ENCODE results near the gene VIL1.

VIL1 gene

DNA sequence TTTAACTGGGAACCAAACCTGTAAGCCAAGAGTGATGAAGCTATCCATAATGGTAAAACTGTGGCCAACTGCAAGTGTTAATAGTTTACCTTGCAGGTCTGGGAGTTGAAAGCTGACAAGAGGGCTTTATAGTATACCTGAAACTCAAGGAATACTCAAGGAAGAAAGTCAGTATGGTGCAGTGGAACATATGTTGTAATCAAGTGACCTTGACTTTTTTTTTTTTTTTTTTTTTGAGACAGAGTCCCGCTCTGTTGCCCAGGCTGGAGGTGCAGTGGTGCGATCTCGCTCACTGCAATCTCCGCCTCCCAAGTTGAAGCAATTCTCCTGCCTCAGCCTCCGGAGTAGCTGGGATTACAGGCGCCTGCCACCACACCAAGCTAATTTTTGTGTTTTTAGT lies 27.6 kb downstream of the VIL1 start:
- ChIA-PET CTCF (no interaction called here), POLR2A (interaction anchor here (1.0 kb wide), 1 partner anchor 45 kb away, joined by 3 read pairs; no protein-coding TSS in a partner anchor)
- no peak for DNase-seq (ENCODE audit: extremely low spot score)
- TF ChIP-seq LEF1 (IDR thresholded peaks at IDR 0.05; ENCODE audit: borderline replicate concordance): no peak
- TF ChIP-seq PKNOX1 (IDR thresholded peaks at IDR 0.05): no peak
- no peak for TF ChIP-seq ELF4 (IDR thresholded peaks at IDR 0.05)
- TF ChIP-seq SUZ12 (IDR thresholded peaks at IDR 0.05): no peak

GRCh38 chr2:218447072-218447471 lies 28.1 kb downstream of the VIL1 start:
- DNase-seq (ENCODE audit: extremely low spot score): no peak
- TF ChIP-seq ARNT (IDR thresholded peaks at IDR 0.05): no peak
- TF ChIP-seq FOXA1 (IDR thresholded peaks at IDR 0.05): no peak
- no peak for TF ChIP-seq HDGF (IDR thresholded peaks at IDR 0.05; ENCODE audit: borderline replicate concordance)
- no peak for TF ChIP-seq NFRKB (IDR thresholded peaks at IDR 0.05)
- no peak for TF ChIP-seq FOXK2 (IDR thresholded peaks at IDR 0.05)
- no peak for TF ChIP-seq BHLHE40 (IDR thresholded peaks at IDR 0.05; ENCODE audit: borderline replicate concordance)
- no peak for TF ChIP-seq TARDBP (IDR thresholded peaks at IDR 0.05)
- no peak for TF ChIP-seq PKNOX1 (IDR thresholded peaks at IDR 0.05)
- no peak for TF ChIP-seq SUZ12 (IDR thresholded peaks at IDR 0.05)
- no peak for TF ChIP-seq ELF4 (IDR thresholded peaks at IDR 0.05)
- TF ChIP-seq LEF1 (IDR thresholded peaks at IDR 0.05; ENCODE audit: borderline replicate concordance): no peak
- TF ChIP-seq CTBP1 (IDR thresholded peaks at IDR 0.05; ENCODE audit: borderline replicate concordance): no peak
- no peak for TF ChIP-seq L3MBTL2 (conservative IDR thresholded peaks at IDR 0.05)
- CTCF ChIA-PET: no interaction called here
- POLR2A ChIA-PET: interaction anchor here (1.0 kb wide), 1 partner anchor 46 kb away, joined by 3 read pairs; no protein-coding TSS in a partner anchor

- CTCF ChIA-PET: no interaction called here
- DNase-seq (ENCODE audit: extremely low spot score): no peak
- POLR2A ChIA-PET: no interaction called here
- TF ChIP-seq TARDBP (IDR thresholded peaks at IDR 0.05) (no peak), HDGF (IDR thresholded peaks at IDR 0.05; ENCODE audit: borderline replicate concordance) (no peak)
These were observed 30.0 kb downstream of the VIL1 start for GRCh38 chr2:218448934-218449333.

DNA sequence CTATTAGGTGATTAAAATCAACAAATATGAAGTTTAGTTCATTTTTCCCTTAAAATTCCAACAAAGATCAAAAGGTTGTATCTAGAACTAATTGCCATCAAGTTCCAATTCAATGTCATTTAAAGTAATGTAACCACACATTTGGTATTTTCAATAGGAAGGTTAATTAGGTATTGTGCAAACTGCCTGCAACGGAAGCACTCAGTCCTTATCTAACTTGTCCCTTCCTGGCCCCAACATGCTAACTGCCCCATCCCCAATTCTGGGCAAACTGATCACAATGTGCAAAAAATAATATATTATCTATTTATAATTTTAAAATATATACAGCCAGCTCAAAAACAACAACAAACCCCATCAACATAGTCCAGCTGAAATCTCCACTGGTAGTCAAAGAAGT lies 33.2 kb downstream of the VIL1 start:
- no peak for DNase-seq (ENCODE audit: extremely low spot score)
- ChIA-PET POLR2A (no interaction called here), CTCF (no interaction called here)
- TF ChIP-seq SUZ12 (IDR thresholded peaks at IDR 0.05): no peak
- TF ChIP-seq L3MBTL2 (conservative IDR thresholded peaks at IDR 0.05): no peak
- TF ChIP-seq CTBP1 (IDR thresholded peaks at IDR 0.05; ENCODE audit: borderline replicate concordance): no peak
- TF ChIP-seq FOXK2 (IDR thresholded peaks at IDR 0.05): no peak
- TF ChIP-seq TARDBP (IDR thresholded peaks at IDR 0.05): no peak
- no peak for TF ChIP-seq ELF4 (IDR thresholded peaks at IDR 0.05)
- no peak for TF ChIP-seq FOXA1 (IDR thresholded peaks at IDR 0.05)
- no peak for TF ChIP-seq LEF1 (IDR thresholded peaks at IDR 0.05; ENCODE audit: borderline replicate concordance)
- TF ChIP-seq ZNF384 (IDR thresholded peaks at IDR 0.05): no peak
- no peak for TF ChIP-seq ARNT (IDR thresholded peaks at IDR 0.05)
- no peak for TF ChIP-seq SP1 (IDR thresholded peaks at IDR 0.05)
- no peak for TF ChIP-seq FOXM1 (IDR thresholded peaks at IDR 0.05; ENCODE audit: borderline replicate concordance)
- no peak for TF ChIP-seq NFRKB (IDR thresholded peaks at IDR 0.05)
- no peak for TF ChIP-seq PKNOX1 (IDR thresholded peaks at IDR 0.05)
- TF ChIP-seq BHLHE40 (IDR thresholded peaks at IDR 0.05; ENCODE audit: borderline replicate concordance): no peak
- TF ChIP-seq HDGF (IDR thresholded peaks at IDR 0.05; ENCODE audit: borderline replicate concordance): no peak

- no peak for DNase-seq (ENCODE audit: extremely low spot score)
- CTCF ChIA-PET: no interaction called here
- TF ChIP-seq FOXA1 (IDR thresholded peaks at IDR 0.05) (no peak), TARDBP (IDR thresholded peaks at IDR 0.05) (no peak), SUZ12 (IDR thresholded peaks at IDR 0.05) (no peak), LEF1 (IDR thresholded peaks at IDR 0.05; ENCODE audit: borderline replicate concordance) (no peak), ARNT (IDR thresholded peaks at IDR 0.05) (no peak)
- POLR2A ChIA-PET: no interaction called here
These were observed 37.9 kb downstream of the VIL1 start for GRCh38 chr2:218456849-218457248.

- no peak for TF ChIP-seq ELF4 (IDR thresholded peaks at IDR 0.05)
- no peak for TF ChIP-seq ARNT (IDR thresholded peaks at IDR 0.05)
- TF ChIP-seq SUZ12 (IDR thresholded peaks at IDR 0.05): no peak
- TF ChIP-seq LEF1 (IDR thresholded peaks at IDR 0.05; ENCODE audit: borderline replicate concordance): no peak
- no peak for TF ChIP-seq ZNF384 (IDR thresholded peaks at IDR 0.05)
- no peak for TF ChIP-seq FOXA1 (IDR thresholded peaks at IDR 0.05)
- no peak for TF ChIP-seq TARDBP (IDR thresholded peaks at IDR 0.05)
- CTCF ChIA-PET: no interaction called here
- POLR2A ChIA-PET: no interaction called here
- no peak for DNase-seq (ENCODE audit: extremely low spot score)
These were observed 39.7 kb downstream of the VIL1 start for GRCh38 chr2:218458598-218458997.

DNA sequence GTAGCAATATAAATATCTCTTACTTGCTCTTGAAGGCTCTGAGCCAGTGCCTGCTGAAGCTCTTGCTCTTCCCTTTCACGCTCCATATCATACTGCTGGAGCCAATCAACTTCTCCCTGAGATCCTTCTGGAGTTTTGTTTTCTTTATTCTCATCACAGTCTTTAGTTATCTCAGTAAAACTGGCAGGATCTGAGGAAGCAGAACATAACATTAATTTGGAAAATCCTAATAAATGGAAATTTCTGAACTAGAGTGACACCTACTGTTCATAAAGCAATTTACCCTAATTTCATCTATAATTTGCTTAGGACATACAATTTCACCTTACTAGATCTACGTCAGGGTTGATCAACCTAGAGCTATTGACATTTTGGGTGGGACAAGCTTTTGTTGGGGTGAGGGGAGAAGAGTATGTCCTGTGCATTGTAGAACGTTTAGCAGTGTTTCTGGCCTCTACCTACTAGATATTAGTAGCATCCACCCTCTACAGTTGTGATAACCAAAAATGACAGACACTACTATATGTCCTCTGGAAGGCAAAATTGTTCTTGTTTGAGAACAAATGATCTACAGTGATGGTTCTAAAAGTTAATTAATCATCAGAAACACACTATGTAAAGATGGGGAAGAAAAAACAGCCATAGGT lies 47.2 kb downstream of the VIL1 start:
- POLR2A ChIA-PET: no interaction called here
- no peak for TF ChIP-seq CTBP1 (IDR thresholded peaks at IDR 0.05; ENCODE audit: borderline replicate concordance)
- TF ChIP-seq FOXA1 (IDR thresholded peaks at IDR 0.05): no peak
- TF ChIP-seq LEF1 (IDR thresholded peaks at IDR 0.05; ENCODE audit: borderline replicate concordance): no peak
- TF ChIP-seq HDGF (IDR thresholded peaks at IDR 0.05; ENCODE audit: borderline replicate concordance): no peak
- TF ChIP-seq FOXK2 (IDR thresholded peaks at IDR 0.05): no peak
- no peak for TF ChIP-seq L3MBTL2 (conservative IDR thresholded peaks at IDR 0.05)
- no peak for TF ChIP-seq ZNF384 (IDR thresholded peaks at IDR 0.05)
- TF ChIP-seq TARDBP (IDR thresholded peaks at IDR 0.05): no peak
- TF ChIP-seq NFRKB (IDR thresholded peaks at IDR 0.05): no peak
- no peak for TF ChIP-seq ELF4 (IDR thresholded peaks at IDR 0.05)
- no peak for TF ChIP-seq BHLHE40 (IDR thresholded peaks at IDR 0.05; ENCODE audit: borderline replicate concordance)
- no peak for TF ChIP-seq SUZ12 (IDR thresholded peaks at IDR 0.05)
- TF ChIP-seq FOXM1 (IDR thresholded peaks at IDR 0.05; ENCODE audit: borderline replicate concordance): no peak
- TF ChIP-seq SP1 (IDR thresholded peaks at IDR 0.05): no peak
- no peak for TF ChIP-seq ARNT (IDR thresholded peaks at IDR 0.05)
- no peak for TF ChIP-seq PKNOX1 (IDR thresholded peaks at IDR 0.05)
- no peak for DNase-seq (ENCODE audit: extremely low spot score)
- CTCF ChIA-PET: interaction anchor here (0.9 to 1.3 kb wide), 3 partner anchors 10 to 35 kb away, joined by 3 to 5 read pairs (median 4); no protein-coding TSS in a partner anchor

Data from HEK293T (cell line).